Subcutaneous adipose tissue (tissue), 4 donors: ENCODE results near the gene DDX41. TPM values are rescaled to one million over a fixed set of nuclear protein-coding genes. Genes with fewer than 3 reads are reported as not detected.

Source experiments
- CTCF ChIP-seq: fragments of 450-650 bp; IDR thresholded peaks from one replicate; pipeline ENCODE4 v1.5.1; 2016; ENCODE audit warnings: low read depth, mild to moderate bottlenecking, control low read depth, antibody characterized with exemption, moderate library complexity
- total RNA-seq, 4 donors: library from RNA; depleted of rRNA; stranded (reverse); fragments of >200 nt; gene quantifications; one replicate each; pipeline ENCODE4 v1.1.0, GENCODE V29; 2016

The DDX41 gene
- total RNA-seq, 4 donors from 2014 or later = 63.0 to 70.4 (median 64.8) TPM

- no peak for TF ChIP-seq CTCF
Measured at GRCh38 chr5:177504086-177505056, 12.4 kb downstream of the DDX41 start.

GRCh38 chr5:177503351-177504085 is 13.2 kb downstream of the DDX41 start:
- TF ChIP-seq CTCF = no peak

GRCh38 chr5:177502886-177503285 is 13.9 kb downstream of the DDX41 start:
- no peak for TF ChIP-seq CTCF

- no peak for TF ChIP-seq CTCF
Measured at GRCh38 chr5:177501874-177502678, 14.7 kb downstream of the DDX41 start.

GRCh38 chr5:177500685-177501522 is 15.9 kb downstream of the DDX41 start:
- no peak for TF ChIP-seq CTCF

GRCh38 chr5:177499842-177500241 is 16.9 kb downstream of the DDX41 start:
- no peak for TF ChIP-seq CTCF
